ENCODE measurements around the gene D2HGDH.

GRCh38 chr2:241702155-241703031, 32.0 kb upstream of the D2HGDH start:
- TF ChIP-seq EP300 (IDR thresholded peaks at IDR 0.05) (no peak), POLR2AphosphoS5 (IDR thresholded peaks at IDR 0.05) (no peak), CTCF (IDR thresholded peaks at IDR 0.05) (peak; percentile 16 to 31), POLR2A (IDR thresholded peaks at IDR 0.05) (no peak)

Data from suprapubic skin (tissue), 4 donors.